Peyer's patch (tissue), 4 donors: ENCODE measurements around the gene MRPS24. TPM values are rescaled to one million over a fixed set of nuclear protein-coding genes. Genes with fewer than 3 reads are reported as not detected.
A peak's percentile ranks its signal among the peaks of the same experiment; 100 is the strongest.

Experiments used
- DNase-seq, 3 donors: peaks; one replicate each; pipeline ENCODE4 v3.0.0-alpha.2; 2017 to 2019
- H3K27ac ChIP-seq, 4 donors: fragments of 200-600 bp; sonication (generic); one replicate each; pipeline ENCODE4 v1.5.1; 2016 to 2019
- H3K27me3 ChIP-seq, 2 donors: fragments of 200-600 bp; sonication (generic); one replicate each; pipeline ENCODE4 v1.5.1; 2019
- H3K36me3 ChIP-seq, 3 donors: fragments of 200-600 bp; sonication (generic); one replicate each; pipeline ENCODE4 v1.5.1; 2016 to 2019
- H3K4me1 ChIP-seq, 4 donors: fragments of 200-600 bp; sonication (generic); one replicate each; pipeline ENCODE4 v1.5.1; 2016 to 2019
- H3K4me3 ChIP-seq, 4 donors: fragments of 200-600 bp; sonication (generic); 1 replicate in 3 of 4; 2 replicates in 1 of 4; pipeline ENCODE4 v1.5.1; 2016 to 2019; ENCODE audit warnings: mild to moderate bottlenecking in 1 of 4
- H3K9me3 ChIP-seq, 4 donors: fragments of 200-600 bp; sonication (generic); one replicate each; pipeline ENCODE4 v1.5.1; 2016 to 2019; ENCODE audit warnings: mild to moderate bottlenecking in 1 of 4
- POLR2A ChIP-seq, 2 donors: fragments of 450-650 bp; IDR thresholded peaks; one replicate each; pipeline ENCODE4 v1.5.1; 2017; ENCODE audit warnings: antibody characterized with exemption in 2 of 2, mild to moderate bottlenecking in 2 of 2, moderate library complexity in 2 of 2
- total RNA-seq, 4 donors: library from RNA; depleted of rRNA; stranded (reverse); fragments of >200 nt; gene quantifications; one replicate each; pipeline ENCODE4 v1.1.0, GENCODE V29; 2016
- TF ChIP-seq, protein P1 (sequence below), 6 experiments: fragments of 450-650 bp in 4 of 6; fragments of 200-600 bp in 2 of 6; sonication (generic) in 1 of 6; IDR thresholded peaks; one replicate each; pipeline ENCODE4 v1.5.1; 2017 to 2019; ENCODE audit warnings: antibody characterized with exemption in 6 of 6, mild to moderate bottlenecking in 3 of 6, moderate library complexity in 1 of 6

Gene MRPS24
- total RNA-seq, 4 donors from 2014 or later, result 66.9 to 121 (median 74.2) TPM

DNA sequence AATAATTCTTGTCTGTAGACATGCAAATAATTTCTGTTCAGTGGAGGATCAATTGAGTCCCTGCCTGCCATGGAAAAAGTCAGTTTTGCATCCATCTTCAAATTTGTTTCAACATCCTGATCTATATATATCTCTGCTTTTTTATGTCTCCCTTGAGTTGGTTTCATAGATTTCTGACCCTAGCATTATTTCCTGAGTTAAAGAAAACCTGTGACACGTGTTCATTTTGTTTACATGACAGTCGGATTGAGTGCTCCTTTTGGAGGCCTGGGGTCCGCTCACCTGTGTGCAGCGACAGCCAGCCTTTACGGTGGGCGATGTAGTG is 674 bp downstream of the MRPS24 start:
- H3K9me3 ChIP-seq, result no peaks in the 10 kb centered on the region
- H3K4me1 ChIP-seq, result peaks cover 0 to 33% (median 5%) of the 10 kb centered on the region in 4 donors
- TF ChIP-seq, protein P1, sequence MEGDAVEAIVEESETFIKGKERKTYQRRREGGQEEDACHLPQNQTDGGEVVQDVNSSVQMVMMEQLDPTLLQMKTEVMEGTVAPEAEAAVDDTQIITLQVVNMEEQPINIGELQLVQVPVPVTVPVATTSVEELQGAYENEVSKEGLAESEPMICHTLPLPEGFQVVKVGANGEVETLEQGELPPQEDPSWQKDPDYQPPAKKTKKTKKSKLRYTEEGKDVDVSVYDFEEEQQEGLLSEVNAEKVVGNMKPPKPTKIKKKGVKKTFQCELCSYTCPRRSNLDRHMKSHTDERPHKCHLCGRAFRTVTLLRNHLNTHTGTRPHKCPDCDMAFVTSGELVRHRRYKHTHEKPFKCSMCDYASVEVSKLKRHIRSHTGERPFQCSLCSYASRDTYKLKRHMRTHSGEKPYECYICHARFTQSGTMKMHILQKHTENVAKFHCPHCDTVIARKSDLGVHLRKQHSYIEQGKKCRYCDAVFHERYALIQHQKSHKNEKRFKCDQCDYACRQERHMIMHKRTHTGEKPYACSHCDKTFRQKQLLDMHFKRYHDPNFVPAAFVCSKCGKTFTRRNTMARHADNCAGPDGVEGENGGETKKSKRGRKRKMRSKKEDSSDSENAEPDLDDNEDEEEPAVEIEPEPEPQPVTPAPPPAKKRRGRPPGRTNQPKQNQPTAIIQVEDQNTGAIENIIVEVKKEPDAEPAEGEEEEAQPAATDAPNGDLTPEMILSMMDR (IDR thresholded peaks at IDR 0.05), result no peak
- TF ChIP-seq POLR2A (IDR thresholded peaks at IDR 0.05), result no peak
- no peaks in the 10 kb centered on the region for H3K27me3 ChIP-seq
- peak overlapping the region; percentile 79 to 95 (median 88) for H3K4me3 ChIP-seq
- DNase-seq, result no peak
- peak overlapping the region; percentile 77 to 87 (median 82) for H3K27ac ChIP-seq
- peaks cover 0 to 16% (median 0%) of the 10 kb centered on the region in 3 donors for H3K36me3 ChIP-seq

DNA sequence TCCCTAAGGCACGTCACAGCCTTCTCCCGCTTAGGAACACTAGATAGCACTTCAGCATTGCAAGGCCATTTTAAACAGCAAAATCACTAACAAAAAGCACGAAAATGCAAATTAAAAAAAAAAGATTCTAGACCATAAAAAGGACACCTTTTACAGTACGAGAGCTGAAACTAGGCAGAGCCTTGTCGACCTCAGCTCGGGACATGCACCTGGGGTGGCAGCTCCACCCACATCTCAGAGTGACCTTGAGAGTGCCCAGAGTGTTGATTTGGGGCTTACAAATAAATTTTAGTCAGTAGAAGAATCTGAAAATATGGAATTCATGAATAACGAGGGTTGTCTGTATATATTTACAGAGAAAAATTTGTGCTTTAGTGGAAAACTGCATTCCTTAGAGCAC is 1.1 kb downstream of the MRPS24 start:
- peaks cover 0 to 16% (median 0%) of the 10 kb centered on the region in 3 donors for H3K36me3 ChIP-seq
- peaks cover 0 to 28% (median 4%) of the 10 kb centered on the region in 4 donors for H3K4me1 ChIP-seq
- TF ChIP-seq, protein P1 (IDR thresholded peaks at IDR 0.05), result no peak
- no peak for TF ChIP-seq POLR2A (IDR thresholded peaks at IDR 0.05)
- H3K9me3 ChIP-seq, result no peaks in the 10 kb centered on the region
- DNase-seq, result no peak
- H3K27me3 ChIP-seq, result no peaks in the 10 kb centered on the region
- peak overlapping the region in 1 of 4 donors; percentile 77 for H3K27ac ChIP-seq
- H3K4me3 ChIP-seq, result peak overlapping the region in 2 of 4 donors; percentile 87 to 95

DNA sequence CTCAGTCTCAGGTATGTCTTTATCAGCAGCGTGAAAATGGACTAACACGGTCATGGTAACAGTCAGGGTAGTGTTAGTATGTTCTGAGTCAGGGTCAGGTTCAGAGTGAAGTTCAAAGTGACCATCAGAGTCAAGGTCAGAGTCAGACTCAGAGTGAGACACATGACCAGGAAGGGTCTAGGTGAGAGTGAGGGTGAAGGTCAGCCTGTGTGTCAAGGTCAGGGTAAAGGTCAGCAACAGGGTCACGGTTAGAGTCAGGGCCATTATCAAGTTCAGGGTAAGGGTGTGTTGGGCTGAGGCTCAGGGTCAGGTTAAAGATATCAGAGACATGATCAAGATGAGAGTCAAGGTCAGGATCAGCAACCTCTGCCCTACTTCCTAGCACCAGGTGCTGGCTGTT is 4.0 kb downstream of the MRPS24 start:
- no peak for TF ChIP-seq POLR2A (IDR thresholded peaks at IDR 0.05)
- TF ChIP-seq, protein P1 (IDR thresholded peaks at IDR 0.05), result no peak
- DNase-seq, result no peak
- Histone ChIP-seq H3K4me1 (peaks cover 0 to 15% (median 2%) of the 10 kb centered on the region in 4 donors), H3K27ac (no peak overlapping the region), H3K9me3 (no peaks in the 10 kb centered on the region), H3K36me3 (peaks cover 0 to 16% (median 0%) of the 10 kb centered on the region in 3 donors), H3K27me3 (no peaks in the 10 kb centered on the region), H3K4me3 (no peak overlapping the region)

DNA sequence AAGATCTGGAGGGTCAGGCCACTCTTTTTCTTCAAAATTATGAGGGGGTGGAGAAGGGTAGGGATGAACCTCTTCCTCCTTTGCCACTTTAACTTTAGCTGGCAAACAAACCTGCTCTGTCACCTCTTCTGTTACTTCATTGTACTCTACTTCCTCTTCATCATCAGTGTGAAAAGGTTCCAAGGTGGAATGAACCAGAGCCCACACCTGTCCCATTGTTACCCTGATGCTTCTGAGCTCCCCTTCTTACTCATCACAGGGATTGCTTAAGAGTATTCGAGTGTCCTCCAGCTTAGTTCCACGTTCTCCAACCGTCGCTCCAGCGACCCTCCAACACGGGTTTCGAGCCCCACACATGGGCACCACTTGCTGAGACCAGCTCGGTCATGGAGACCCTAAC is 5.2 kb downstream of the MRPS24 start:
- Histone ChIP-seq H3K9me3 (no peaks in the 10 kb centered on the region), H3K36me3 (peaks cover 0 to 16% (median 0%) of the 10 kb centered on the region in 3 donors), H3K4me1 (peaks cover 0 to 9% (median 0%) of the 10 kb centered on the region in 4 donors), H3K27me3 (no peaks in the 10 kb centered on the region), H3K4me3 (no peak overlapping the region), H3K27ac (no peak overlapping the region)
- DNase-seq, result no peak
- TF ChIP-seq, protein P1 (IDR thresholded peaks at IDR 0.05), result no peak
- TF ChIP-seq POLR2A (IDR thresholded peaks at IDR 0.05), result no peak

DNA sequence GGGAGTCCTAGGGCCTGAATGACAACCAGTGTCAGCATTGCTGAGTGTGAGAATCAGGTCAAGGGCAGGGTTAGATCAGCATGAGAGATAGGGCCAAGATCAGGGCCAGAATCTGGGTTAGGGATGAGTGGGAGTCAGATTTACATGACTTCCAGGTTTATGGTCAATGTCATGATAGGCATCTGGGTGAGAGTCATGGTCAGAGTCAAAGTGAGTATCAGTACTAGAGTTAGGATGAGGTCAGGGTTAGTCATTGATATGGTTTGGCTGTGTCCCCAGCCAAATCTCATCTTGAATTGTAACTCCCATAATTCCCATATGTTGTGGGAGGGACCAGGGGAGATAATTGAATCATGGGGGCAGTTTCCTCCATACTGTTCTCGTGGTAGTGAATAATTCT is 12.3 kb downstream of the MRPS24 start:
- no peaks in the 10 kb centered on the region for H3K9me3 ChIP-seq
- H3K4me1 ChIP-seq, result no peaks in the 10 kb centered on the region
- no peaks in the 10 kb centered on the region for H3K27me3 ChIP-seq
- H3K4me3 ChIP-seq, result no peak overlapping the region
- H3K36me3 ChIP-seq, result no peaks in the 10 kb centered on the region
- no peak for TF ChIP-seq POLR2A (IDR thresholded peaks at IDR 0.05)
- TF ChIP-seq, protein P1 (IDR thresholded peaks at IDR 0.05), result no peak
- no peak for DNase-seq
- no peak overlapping the region for H3K27ac ChIP-seq

DNA sequence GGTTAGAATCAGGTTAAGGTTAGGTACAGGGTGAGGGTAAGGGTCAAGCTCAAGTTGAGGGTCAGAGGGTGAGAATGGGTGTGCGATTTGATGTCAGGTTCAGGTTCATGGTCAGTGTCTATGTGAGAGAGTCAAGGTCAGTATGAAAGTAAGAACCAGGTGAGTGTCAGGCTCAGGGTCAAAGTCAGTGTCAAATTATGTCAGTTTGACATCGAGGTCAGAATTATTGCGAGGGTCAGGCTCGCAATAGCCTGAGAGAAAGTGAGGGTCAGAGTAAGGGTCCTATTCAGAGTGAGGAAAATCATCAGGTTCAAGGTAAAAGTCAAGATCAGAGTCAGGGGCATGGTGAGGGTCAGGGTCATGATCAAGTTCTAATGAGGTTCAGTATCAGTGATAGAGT is 13.0 kb downstream of the MRPS24 start:
- TF ChIP-seq, protein P1 (IDR thresholded peaks at IDR 0.05), result no peak
- TF ChIP-seq POLR2A (IDR thresholded peaks at IDR 0.05), result no peak
- no peak for DNase-seq

More for the DNA sequence above, 13.0 kb downstream of the MRPS24 start:
- Histone ChIP-seq H3K27ac (no peak overlapping the region), H3K27me3 (no peaks in the 10 kb centered on the region), H3K36me3 (no peaks in the 10 kb centered on the region), H3K4me3 (no peak overlapping the region), H3K9me3 (no peaks in the 10 kb centered on the region), H3K4me1 (no peaks in the 10 kb centered on the region)
